HuH-7 (cell line): ENCODE results near the gene STAT5B.
A peak's percentile ranks its signal among the peaks of the same experiment; 100 is the strongest.

Experiments
- DNase-seq: peaks from one replicate; pipeline ENCODE4 v3.0.0; 2011; ENCODE audit warnings: low spot score

Gene STAT5B

DNA sequence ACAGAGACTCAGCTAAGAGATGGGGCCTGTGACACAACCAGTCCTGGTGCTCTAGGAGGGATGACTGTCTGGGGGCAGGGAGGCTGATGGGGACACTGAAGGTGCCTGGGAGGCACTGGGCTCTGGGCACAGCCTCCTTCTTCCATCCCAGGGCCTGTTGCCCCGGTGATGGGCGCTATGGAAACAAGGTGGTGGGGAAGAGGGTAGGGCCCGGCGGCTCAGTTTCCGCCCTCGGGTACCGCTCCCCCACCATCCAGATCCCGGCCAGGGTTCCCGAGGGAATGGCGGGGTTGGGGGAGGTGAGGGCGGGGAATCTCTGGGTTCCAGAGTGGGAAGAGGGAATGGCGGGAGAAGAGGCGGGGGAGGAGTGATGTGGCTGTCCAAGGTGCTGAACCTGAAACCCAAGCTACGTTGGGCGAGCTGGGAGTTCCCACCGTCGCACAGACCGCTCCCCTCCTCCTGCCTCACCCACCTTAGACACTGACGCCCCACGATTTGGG is 96.2 kb downstream of the STAT5B start:
- DNase-seq = peak; percentile 90

- no peak for DNase-seq
Measured at GRCh38 chr17:42179335-42179734, 96.9 kb downstream of the STAT5B start.

- DNase-seq = no peak
Measured at GRCh38 chr17:42178817-42179216, 97.4 kb downstream of the STAT5B start.

- no peak for DNase-seq
Measured at GRCh38 chr17:42177684-42178083, 98.5 kb downstream of the STAT5B start.

GRCh38 chr17:42174126-42174783 is 101.9 kb downstream of the STAT5B start:
- no peak for DNase-seq

DNA sequence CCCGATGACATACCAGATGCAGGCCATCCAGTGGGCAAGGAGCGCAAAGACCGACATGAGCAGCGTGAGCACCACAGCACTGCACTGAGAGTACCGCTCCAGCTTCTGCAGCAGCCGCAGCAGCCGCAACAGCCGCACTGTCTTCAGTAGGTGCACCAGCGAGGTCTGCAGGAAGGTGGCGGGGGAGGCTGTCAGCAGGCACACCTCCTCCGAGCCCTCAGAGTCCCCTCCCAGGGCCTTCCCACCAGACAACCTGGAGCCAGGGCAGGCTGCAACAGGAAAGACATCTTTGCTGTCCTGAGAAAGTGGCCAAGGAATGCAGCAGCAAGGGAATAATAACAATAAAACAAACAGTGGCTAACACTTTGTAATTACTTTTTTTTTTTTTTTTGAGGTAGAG is 104.4 kb downstream of the STAT5B start:
- no peak for DNase-seq

DNA sequence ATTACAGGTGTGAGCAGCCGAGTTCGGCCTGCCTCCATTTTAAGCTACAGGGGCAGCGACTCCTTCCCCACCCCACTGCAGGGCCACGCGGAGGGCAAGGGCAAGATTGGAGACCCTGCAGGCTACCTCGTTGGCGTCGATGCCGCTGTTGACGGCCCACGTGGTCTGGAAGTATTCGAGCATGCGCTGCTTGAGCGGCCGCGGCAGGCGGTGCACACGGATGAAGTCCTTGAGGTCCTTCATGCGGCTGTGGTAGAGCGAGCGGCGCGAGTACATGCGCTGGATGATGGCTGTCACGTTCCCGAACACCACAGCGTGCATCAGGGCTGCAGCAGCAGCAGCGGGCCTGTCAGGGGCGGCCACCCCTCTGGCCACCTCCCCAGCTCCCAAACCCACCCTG is 106.8 kb downstream of the STAT5B start:
- DNase-seq = no peak

DNA sequence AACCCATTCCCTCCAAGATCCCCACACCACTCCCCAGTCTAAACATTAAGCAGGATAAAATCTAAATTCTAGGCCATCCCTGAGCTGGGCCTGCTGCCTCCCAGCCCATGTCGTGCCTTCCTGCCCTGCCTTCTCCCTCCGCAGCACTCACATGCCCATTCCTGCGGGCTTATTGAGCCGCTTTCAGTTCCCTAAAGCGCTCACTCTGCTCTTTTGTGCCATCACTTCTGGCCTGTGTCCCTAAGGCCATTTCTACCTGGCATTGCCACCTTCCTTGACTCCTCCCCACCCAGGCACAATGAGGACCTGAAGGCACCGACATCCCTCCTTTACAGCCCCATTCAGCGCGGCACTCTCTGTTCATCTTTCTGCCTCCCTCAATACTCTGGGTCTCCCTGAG is 108.4 kb downstream of the STAT5B start:
- no peak for DNase-seq

- no peak for DNase-seq
Measured at GRCh38 chr17:42166196-42166763, 109.9 kb downstream of the STAT5B start.

- no peak for DNase-seq
Measured at GRCh38 chr17:42165751-42166150, 110.4 kb downstream of the STAT5B start.

- DNase-seq = no peak
Measured at GRCh38 chr17:42163696-42164407, 112.3 kb downstream of the STAT5B start.

DNA sequence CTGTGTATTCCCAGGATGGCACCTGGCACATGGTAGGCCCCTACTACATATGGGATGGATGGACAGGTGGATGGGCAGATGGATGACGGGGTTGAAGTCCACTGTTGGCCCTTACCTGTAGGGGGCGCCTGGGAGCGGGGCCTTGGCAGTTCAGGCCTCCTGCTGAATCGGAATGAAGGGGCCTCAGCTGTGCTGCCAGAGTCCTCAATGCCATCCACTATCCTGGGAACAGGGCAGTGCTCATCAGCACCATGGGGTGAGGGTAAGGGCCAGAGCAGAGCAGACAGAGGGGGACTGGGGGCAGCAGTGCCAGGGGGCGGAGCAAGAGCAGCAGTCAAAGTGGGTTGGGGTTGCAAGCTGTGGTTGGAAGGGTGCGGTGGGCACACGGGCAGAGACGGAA is 113.1 kb downstream of the STAT5B start:
- DNase-seq = peak; percentile 86

DNA sequence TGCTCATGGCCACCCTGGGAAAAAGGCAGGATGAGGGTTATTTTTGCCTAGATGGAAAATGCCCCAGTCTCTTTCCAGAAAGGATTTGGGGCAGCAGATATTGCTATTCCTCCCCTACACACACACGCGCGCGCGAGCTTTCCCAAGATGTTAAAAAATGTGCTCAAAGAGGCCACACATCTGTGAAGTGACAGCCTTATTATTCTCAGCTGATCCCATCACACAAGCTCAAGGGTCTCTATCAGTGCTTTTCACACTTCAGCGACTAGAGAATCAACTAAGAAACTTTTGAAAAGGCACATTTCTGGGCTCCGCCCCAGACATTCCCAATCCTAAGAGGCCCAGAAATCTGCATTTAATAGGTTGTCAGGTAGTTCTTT is 115.7 kb downstream of the STAT5B start:
- no peak for DNase-seq

- DNase-seq = no peak
Measured at GRCh38 chr17:42159796-42160530, 116.2 kb downstream of the STAT5B start.

DNA sequence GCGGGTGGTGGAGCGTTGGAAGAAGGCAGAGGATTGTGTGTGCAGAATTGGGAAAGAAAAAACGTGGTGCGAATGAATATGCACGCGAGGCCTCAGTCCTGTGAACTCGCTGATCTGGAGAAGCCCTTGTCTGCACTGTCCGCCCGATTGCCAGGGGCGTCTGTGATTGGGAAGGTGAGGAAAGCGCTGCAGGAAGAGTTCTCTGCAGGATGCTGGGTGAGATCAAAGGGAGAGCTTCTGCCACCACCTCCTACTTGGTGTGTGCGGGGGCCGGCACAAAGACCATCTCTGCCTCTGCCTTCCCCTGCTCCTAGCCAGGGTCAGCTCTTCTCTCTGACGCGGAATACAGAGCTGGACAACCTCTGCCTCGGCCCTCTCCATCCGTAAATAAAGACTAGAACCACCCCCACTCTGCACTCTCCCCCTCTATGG is 120.6 kb downstream of the STAT5B start:
- no peak for DNase-seq

GRCh38 chr17:42153919-42154742 is 122.1 kb downstream of the STAT5B start:
- no peak for DNase-seq
